ENCODE measurements around the gene CTSK.

DNA sequence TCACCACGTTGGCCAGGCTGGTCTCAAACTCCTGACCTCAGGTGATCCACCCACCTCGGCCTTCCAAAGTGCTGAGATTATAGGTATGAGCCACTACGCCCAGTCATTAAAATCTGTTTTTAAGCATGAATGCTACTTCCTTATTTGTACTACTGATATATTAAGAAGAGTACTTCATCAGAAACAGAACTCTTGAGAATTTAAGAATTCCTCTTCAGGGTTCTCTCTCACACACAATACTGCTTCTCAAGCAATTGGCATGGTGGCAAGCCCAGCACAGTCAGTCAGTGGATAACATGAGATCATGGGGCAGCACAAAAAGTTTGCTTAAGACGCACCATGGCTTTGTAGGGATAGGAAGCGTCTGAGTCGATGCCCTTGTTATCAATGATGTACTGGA, 56.6 kb downstream of the CTSK start:
- no peak for TF ChIP-seq CTCF (IDR thresholded peaks at IDR 0.05 in 2 of 3, conservative IDR thresholded peaks at IDR 0.05 in 1 of 3; ENCODE audit: borderline replicate concordance in 1 of 3, insufficient read depth in 1 of 3, low read depth in 2 of 3, low read length in 2 of 3)
- TF ChIP-seq POLR2A (IDR thresholded peaks at IDR 0.05; ENCODE audit: borderline replicate concordance, extremely low read depth, insufficient read depth, insufficient read length): no peak
